Astrocyte (in vitro differentiated cells and primary cell): Measurements from ENCODE around the gene DOCK1. TPM values are rescaled to one million over a fixed set of nuclear protein-coding genes. Genes with fewer than 3 reads are reported as not detected.

Experiments
- DNase-seq: peaks from one replicate; pipeline ENCODE4 v3.0.0-alpha.2; 2010; ENCODE audit warnings: low read depth
- FAIRE-seq: peaks from 2 replicates; lab custom pipeline; 2011; peaks lifted over from hg19 to GRCh38; lab: Jason Lieb, UNC
- H2AFZ ChIP-seq: 2 replicates; pipeline ENCODE4 v1.6.0; 2012; ENCODE audit warnings: low read depth, low read length, inconsistent platforms
- H3K27ac ChIP-seq: 2 replicates; pipeline ENCODE4 v1.5.1; 2011; ENCODE audit warnings: low read depth, low read length, inconsistent platforms
- H3K27me3 ChIP-seq: 2 replicates; pipeline ENCODE4 v1.6.0; 2011; ENCODE audit warnings: low read length, inconsistent platforms; ENCODE audit not compliant: insufficient read depth
- H3K36me3 ChIP-seq: 2 replicates; pipeline ENCODE4 v1.5.1; 2011; ENCODE audit warnings: low read length, inconsistent platforms; ENCODE audit not compliant: insufficient read depth
- H3K4me1 ChIP-seq: 2 replicates; pipeline ENCODE4 v1.5.1; 2011; ENCODE audit warnings: low read length, inconsistent platforms; ENCODE audit not compliant: insufficient read depth
- H3K4me2 ChIP-seq: 2 replicates; pipeline ENCODE4 v1.6.0; 2012; ENCODE audit warnings: low read length, inconsistent platforms
- H3K4me3 ChIP-seq: 2 replicates; pipeline ENCODE4 v1.5.1; 2011; ENCODE audit warnings: low read depth, mild to moderate bottlenecking, low read length, inconsistent platforms; ENCODE audit not compliant: insufficient read depth
- H3K79me2 ChIP-seq: 2 replicates; pipeline ENCODE4 v1.6.0; 2012; ENCODE audit warnings: mild to moderate bottlenecking, low read length, inconsistent platforms; ENCODE audit not compliant: insufficient read depth
- H3K9ac ChIP-seq: 2 replicates; pipeline ENCODE4 v1.6.0; 2012; ENCODE audit warnings: mild to moderate bottlenecking, low read length, inconsistent platforms
- H3K9me3 ChIP-seq: 2 replicates; pipeline ENCODE4 v1.5.1; 2012; ENCODE audit warnings: low read depth, mild to moderate bottlenecking, low read length, inconsistent platforms; ENCODE audit not compliant: insufficient read depth
- H4K20me1 ChIP-seq: 2 replicates; pipeline ENCODE4 v1.6.0; 2012; ENCODE audit warnings: low read length, inconsistent platforms; ENCODE audit not compliant: insufficient read depth
- H3K27ac Mint-ChIP-seq: one replicate; pipeline ENCODE4 v1.8.0; 2021; ENCODE audit warnings: mild to moderate bottlenecking, mixed read lengths; ENCODE audit not compliant: unreplicated experiment
- H3K27me3 Mint-ChIP-seq: one replicate; pipeline ENCODE4 v1.8.0; 2021; ENCODE audit warnings: low read depth, mixed read lengths; ENCODE audit not compliant: unreplicated experiment
- H3K36me3 Mint-ChIP-seq: one replicate; pipeline ENCODE4 v1.8.0; 2021; ENCODE audit warnings: low read depth, mixed read lengths; ENCODE audit not compliant: unreplicated experiment
- H3K4me1 Mint-ChIP-seq: one replicate; pipeline ENCODE4 v1.8.0; 2021; ENCODE audit warnings: low read depth, mixed read lengths; ENCODE audit not compliant: unreplicated experiment
- H3K4me3 Mint-ChIP-seq: one replicate; pipeline ENCODE4 v1.8.0; 2021; ENCODE audit warnings: mild to moderate bottlenecking, moderate library complexity, mixed read lengths; ENCODE audit not compliant: unreplicated experiment
- H3K9me3 Mint-ChIP-seq: one replicate; pipeline ENCODE4 v1.8.0; 2021; ENCODE audit warnings: mild to moderate bottlenecking, mixed read lengths; ENCODE audit not compliant: unreplicated experiment
- CTCF ChIP-seq: IDR thresholded peaks from 2 replicates; pipeline ENCODE4 v1.5.1; 2011; ENCODE audit warnings: low read depth, mild to moderate bottlenecking, inconsistent platforms, low read length, moderate library complexity; ENCODE audit not compliant: insufficient read depth
- EZH2 ChIP-seq: IDR thresholded peaks from 2 replicates; pipeline ENCODE4 v1.6.1; 2012; ENCODE audit warnings: mild to moderate bottlenecking, low read length, inconsistent platforms; ENCODE audit not compliant: insufficient read depth
- total RNA-seq: library from RNA; stranded (reverse); gene quantifications from 2 replicates; pipeline ENCODE4 v1.2.1, GENCODE V29; 2021

The DOCK1 gene
- total RNA-seq, 1 donor from 2014 or later = 42.5 TPM

GRCh38 chr10:127145173-127145572 is 239.9 kb downstream of the DOCK1 start:
- Mint-ChIP-seq H3K27me3 (no peaks in the 10 kb centered on the region), H3K9me3 (peaks cover 3% of the 10 kb centered on the region), H3K4me1 (peaks cover 48% of the 10 kb centered on the region), H3K4me3 (no peak overlapping the region), H3K27ac (no peak overlapping the region), H3K36me3 (peaks cover 5% of the 10 kb centered on the region)
- no peak overlapping the region for H3K4me3 ChIP-seq
- H3K4me1 ChIP-seq = peaks cover 42% of the 10 kb centered on the region
- no peak overlapping the region for H3K4me2 ChIP-seq
- H4K20me1 ChIP-seq = peaks cover under 1% of the 10 kb centered on the region
- no peaks in the 10 kb centered on the region for H3K27me3 ChIP-seq
- peak; percentile 44 for DNase-seq
- no peaks in the 10 kb centered on the region for H3K9me3 ChIP-seq
- H3K36me3 ChIP-seq = peaks cover 4% of the 10 kb centered on the region
- no peak for TF ChIP-seq EZH2
- no peak for TF ChIP-seq CTCF
- H2AFZ ChIP-seq = no peak overlapping the region
- no peak overlapping the region for H3K9ac ChIP-seq
- peak; percentile 43 for FAIRE-seq
- no peaks in the 10 kb centered on the region for H3K79me2 ChIP-seq
- H3K27ac ChIP-seq = peak overlapping the region; percentile 35

- H2AFZ ChIP-seq = no peak overlapping the region
- no peak overlapping the region for H3K27ac ChIP-seq
- Mint-ChIP-seq H3K27ac (no peak overlapping the region), H3K36me3 (no peaks in the 10 kb centered on the region), H3K4me1 (peaks cover 60% of the 10 kb centered on the region), H3K4me3 (no peak overlapping the region), H3K27me3 (no peaks in the 10 kb centered on the region), H3K9me3 (no peaks in the 10 kb centered on the region)
- peaks cover 53% of the 10 kb centered on the region for H3K4me1 ChIP-seq
- H3K9me3 ChIP-seq = no peaks in the 10 kb centered on the region
- peak overlapping the region; percentile 37 for H3K4me2 ChIP-seq
- no peaks in the 10 kb centered on the region for H4K20me1 ChIP-seq
- no peak overlapping the region for H3K9ac ChIP-seq
- no peak for TF ChIP-seq CTCF
- no peak for TF ChIP-seq EZH2
- no peaks in the 10 kb centered on the region for H3K79me2 ChIP-seq
- no peak overlapping the region for H3K4me3 ChIP-seq
- H3K27me3 ChIP-seq = no peaks in the 10 kb centered on the region
- no peaks in the 10 kb centered on the region for H3K36me3 ChIP-seq
- FAIRE-seq (no peak), DNase-seq (peak; percentile 26)
Observed at GRCh38 chr10:127146661-127147060, 241.4 kb downstream of the DOCK1 start.

GRCh38 chr10:127148066-127148932 is 243.1 kb downstream of the DOCK1 start:
- peak; percentile 90 for DNase-seq
- peak overlapping the region; percentile 70 for H3K27ac Mint-ChIP-seq
- H3K9me3 Mint-ChIP-seq = no peaks in the 10 kb centered on the region
- H3K4me2 ChIP-seq = peak overlapping the region; percentile 75
- peaks cover 6% of the 10 kb centered on the region for H4K20me1 ChIP-seq
- no peaks in the 10 kb centered on the region for H3K79me2 ChIP-seq
- H3K4me1 ChIP-seq = peaks cover 62% of the 10 kb centered on the region
- no peak for TF ChIP-seq CTCF
- no peak for TF ChIP-seq EZH2
- H3K27me3 Mint-ChIP-seq = no peaks in the 10 kb centered on the region
- peaks cover 73% of the 10 kb centered on the region for H3K4me1 Mint-ChIP-seq
- no peaks in the 10 kb centered on the region for H3K27me3 ChIP-seq
- H3K9me3 ChIP-seq = no peaks in the 10 kb centered on the region
- H3K4me3 ChIP-seq = peak overlapping the region; percentile 27
- H3K9ac ChIP-seq = peak overlapping the region; percentile 65
- FAIRE-seq = peak; percentile 89
- no peak overlapping the region for H2AFZ ChIP-seq
- no peak overlapping the region for H3K4me3 Mint-ChIP-seq
- no peaks in the 10 kb centered on the region for H3K36me3 Mint-ChIP-seq
- H3K36me3 ChIP-seq = no peaks in the 10 kb centered on the region
- peak overlapping the region; percentile 93 for H3K27ac ChIP-seq
